NCI-H2107 treated with DMSO at 0.1 percent for 48 hours (cell line): ENCODE measurements around the gene ETFRF1.

Experiments
- DNase-seq: peaks from one replicate; lab custom pipeline; 2025; ENCODE audit not compliant: unreplicated experiment; lab: John Stamatoyannopoulos, UW

The ETFRF1 gene, protein sequence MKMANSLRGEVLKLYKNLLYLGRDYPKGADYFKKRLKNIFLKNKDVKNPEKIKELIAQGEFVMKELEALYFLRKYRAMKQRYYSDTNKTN

GRCh38 chr12:25195056-25195971 is at the start of gene ETFRF1, which contains the start of gene DNAI7:
ETFRF1 (plus strand) TSS chr12:25195237; CDS start chr12:25203957, 8,720 bp downstream.
DNAI7 (minus strand) TSS chr12:25195160; CDS start chr12:25195078, 82 bp downstream.
- DNase-seq, result peak; percentile 94

DNA sequence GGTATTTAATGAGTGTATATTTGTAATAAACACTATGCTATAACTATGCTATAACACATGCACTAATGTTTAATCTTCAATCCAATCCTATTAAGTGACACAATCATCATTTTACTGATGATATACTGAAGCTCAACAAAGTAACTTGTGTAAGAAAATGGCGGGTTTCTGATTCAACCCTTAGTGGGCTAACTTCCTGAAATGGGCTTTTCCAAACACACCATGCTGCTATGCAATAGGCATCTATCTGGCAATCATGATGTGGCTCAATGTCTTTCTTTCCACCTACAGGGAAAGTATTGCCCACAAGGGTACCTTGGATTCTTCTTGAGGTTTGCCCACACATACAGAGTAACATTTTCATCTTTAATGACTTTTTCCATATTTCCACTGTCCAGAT is 48.4 kb upstream of the ETFRF1 start:
- DNase-seq, result no peak

GRCh38 chr12:25151476-25151875 is 43.6 kb upstream of the ETFRF1 start:
- DNase-seq, result no peak

- no peak for DNase-seq
Measured at GRCh38 chr12:25152055-25152454, 43.0 kb upstream of the ETFRF1 start.

- DNase-seq, result peak; percentile 41
Measured at GRCh38 chr12:25155022-25155576, 39.9 kb upstream of the ETFRF1 start.

- DNase-seq, result no peak
Measured at GRCh38 chr12:25156061-25156460, 39.0 kb upstream of the ETFRF1 start.

- no peak for DNase-seq
Measured at GRCh38 chr12:25162866-25163265, 32.2 kb upstream of the ETFRF1 start.

GRCh38 chr12:25182765-25183164 is 12.3 kb upstream of the ETFRF1 start:
- no peak for DNase-seq

GRCh38 chr12:25184132-25184531 is 10.9 kb upstream of the ETFRF1 start:
- DNase-seq, result no peak

GRCh38 chr12:25186038-25186787 is 8.8 kb upstream of the ETFRF1 start:
- no peak for DNase-seq

GRCh38 chr12:25186788-25187402 is 8.1 kb upstream of the ETFRF1 start:
- no peak for DNase-seq

DNA sequence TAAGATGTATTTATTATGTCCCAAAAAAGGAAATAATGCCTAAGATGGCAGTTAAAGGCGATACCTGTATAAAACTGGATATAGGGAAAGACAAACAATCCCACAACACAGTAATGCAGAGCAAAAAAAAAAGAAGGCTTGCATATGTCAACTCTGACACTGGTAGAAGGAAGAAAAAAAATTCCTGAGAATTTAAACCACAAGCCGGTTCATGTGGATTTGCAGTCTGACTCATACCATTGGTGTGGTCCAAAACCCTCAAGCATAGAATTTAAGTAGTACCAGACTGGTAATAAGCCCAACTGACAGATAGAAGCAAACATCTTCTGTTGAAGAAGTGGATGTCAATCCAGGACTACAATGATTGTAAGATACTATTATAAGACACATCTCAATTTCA is 7.3 kb upstream of the ETFRF1 start:
- DNase-seq, result no peak

GRCh38 chr12:25189656-25190055 is 5.4 kb upstream of the ETFRF1 start:
- no peak for DNase-seq

DNA sequence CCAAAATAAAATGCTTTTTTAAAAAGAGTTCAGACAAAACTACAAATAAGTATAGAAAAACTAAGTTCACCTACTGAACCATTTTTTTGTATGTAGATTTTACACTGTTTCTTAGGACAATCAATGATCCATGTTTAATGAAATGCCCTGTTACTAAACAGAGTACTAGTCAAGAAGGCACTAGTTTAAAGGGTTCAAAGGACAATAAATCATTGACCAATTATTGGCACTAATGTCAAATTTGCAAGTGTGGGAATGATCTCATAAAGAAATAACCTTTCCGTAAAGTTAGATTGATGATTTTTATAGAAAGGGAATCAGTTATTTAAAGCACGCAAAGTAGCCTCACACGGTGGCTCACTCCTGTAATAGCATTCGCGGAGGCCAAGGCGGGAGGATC is 4.2 kb upstream of the ETFRF1 start:
- no peak for DNase-seq

GRCh38 chr12:25194214-25194613 is 823 bp upstream of the ETFRF1 start:
- no peak for DNase-seq

GRCh38 chr12:25194722-25195055 is 348 bp upstream of the ETFRF1 start:
- DNase-seq, result no peak

DNA sequence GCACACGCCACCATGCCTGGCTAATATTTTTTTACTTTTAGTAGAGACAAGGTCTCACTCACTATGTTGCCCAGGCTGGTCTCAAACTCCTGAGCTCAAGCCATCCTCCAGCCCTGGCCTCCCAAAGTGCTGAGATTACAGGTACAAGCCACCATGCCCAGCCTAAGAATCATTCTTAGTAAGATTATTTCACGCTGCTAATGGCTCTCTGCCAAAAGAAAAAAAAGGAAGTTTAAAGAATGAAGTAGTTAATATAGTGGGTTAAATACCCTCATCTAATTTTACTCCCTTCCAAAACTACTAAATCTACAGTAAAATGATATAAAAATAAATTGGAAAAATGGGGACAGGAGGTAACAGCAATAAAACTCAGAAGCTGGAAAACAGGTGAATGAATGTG is 2.6 kb downstream of the ETFRF1 start:
- no peak for DNase-seq

DNA sequence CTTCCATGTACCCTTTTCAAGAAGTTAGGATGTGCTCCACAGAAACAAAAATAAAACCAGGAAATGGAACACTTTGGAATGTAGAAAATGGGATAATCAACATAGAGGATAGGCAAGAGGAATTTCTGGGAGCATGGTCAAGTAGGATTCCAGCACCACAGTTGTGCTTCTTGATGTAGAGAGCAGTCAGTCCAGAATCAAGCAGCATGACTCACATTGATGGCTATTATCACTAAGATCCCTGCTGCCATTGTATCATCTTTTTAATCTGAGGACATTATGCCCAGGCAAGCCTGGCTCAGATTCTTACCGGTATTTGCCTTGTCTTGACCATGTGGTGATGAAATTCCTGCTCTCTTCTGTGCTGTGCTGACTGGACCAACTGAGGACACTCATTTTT is 5.7 kb downstream of the ETFRF1 start:
- DNase-seq, result no peak

DNA sequence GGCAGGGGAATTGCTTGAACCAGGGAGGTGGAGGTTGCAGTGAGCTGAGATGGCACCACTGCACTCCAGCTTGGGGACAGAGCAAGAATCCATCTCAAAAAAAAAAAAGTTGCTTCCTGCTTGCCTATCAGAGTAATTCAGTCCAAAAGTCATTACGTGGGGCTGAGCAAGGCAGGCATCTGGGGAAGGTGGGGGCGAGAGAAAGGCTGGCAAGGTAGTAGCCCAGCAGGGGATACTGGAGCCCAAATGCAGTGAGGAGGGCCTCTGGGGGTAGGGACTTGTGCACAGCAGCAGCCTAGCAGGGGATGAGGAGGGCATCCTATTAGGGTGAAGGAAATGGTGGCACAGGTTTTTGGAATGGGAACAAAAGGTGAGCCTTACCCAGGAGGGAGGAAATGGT is 7.1 kb downstream of the ETFRF1 start:
- DNase-seq, result no peak

- no peak for DNase-seq
Measured at GRCh38 chr12:25207411-25207810, 12.4 kb downstream of the ETFRF1 start.

DNA sequence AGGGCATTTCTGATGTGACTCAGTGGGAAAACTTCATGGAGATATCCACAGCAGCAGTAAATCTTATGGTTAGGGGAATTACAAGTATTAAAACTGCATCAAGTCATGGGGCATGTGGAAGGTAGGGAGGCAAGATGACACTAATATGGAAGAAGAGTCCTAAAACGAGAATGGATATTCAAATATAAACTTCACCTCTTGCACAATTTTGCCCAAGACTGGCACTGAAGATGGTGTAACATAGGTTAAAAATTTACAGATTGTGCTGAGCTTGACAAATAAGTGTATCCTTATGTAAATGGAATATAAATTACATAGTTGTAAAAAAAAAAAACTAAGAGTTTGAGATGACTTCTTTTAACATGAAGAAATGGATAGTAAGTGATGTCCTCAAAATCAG is 12.8 kb downstream of the ETFRF1 start:
- DNase-seq, result no peak
